ENCODE data around the gene ERH. TPM values are rescaled to one million over a fixed set of nuclear protein-coding genes. Genes with fewer than 3 reads are reported as not detected.
"Not testable (repeated sequence)": the region's sequence is repeated elsewhere in the genome, so short reads cannot be mapped to it uniquely, and the experiment has no call there.

Gene ERH
- total RNA-seq, 2 donors from 2014 or later, result 55.5 to 55.9 TPM

GRCh38 chr14:69424149-69424923, 26.2 kb upstream of the ERH start:
- H3K27me3 ChIP-seq (replicated peaks; ENCODE audit: insufficient read depth), result no peaks in the 10 kb centered on the region
- H3K9me3 ChIP-seq, result no peaks in the 10 kb centered on the region
- DNase-seq (ENCODE audit: low spot score), result no peak
- no peak for TF ChIP-seq CTCF (IDR thresholded peaks at IDR 0.05)
- ATAC-seq (ENCODE audit: insufficient number of reproducible peaks, low FRiP score, low read depth), result no peak
- no peaks in the 10 kb centered on the region for H3K4me1 ChIP-seq (ENCODE audit: control insufficient read depth in 1 of 2, low read depth in 2 of 2)
- H3K4me3 ChIP-seq, result no peak overlapping the region
- no peak overlapping the region for H3K27ac ChIP-seq
- H3K36me3 ChIP-seq, result no peaks in the 10 kb centered on the region

- TF ChIP-seq CTCF (IDR thresholded peaks at IDR 0.05), result no peak
- Histone ChIP-seq H3K27ac (no peak overlapping the region), H3K27me3 (replicated peaks; ENCODE audit: insufficient read depth) (no peaks in the 10 kb centered on the region), H3K4me3 (no peak overlapping the region), H3K36me3 (no peaks in the 10 kb centered on the region), H3K9me3 (no peaks in the 10 kb centered on the region), H3K4me1 (ENCODE audit: control insufficient read depth in 1 of 2, low read depth in 2 of 2) (no peaks in the 10 kb centered on the region)
- DNase-seq (ENCODE audit: low spot score) (no peak), ATAC-seq (ENCODE audit: insufficient number of reproducible peaks, low FRiP score, low read depth) (no peak)
These were observed 25.2 kb upstream of the ERH start for GRCh38 chr14:69423279-69423678.

GRCh38 chr14:69416087-69416486, 18.0 kb upstream of the ERH start:
- not testable (repeated sequence) for DNase-seq (ENCODE audit: low spot score); H3K4me1 ChIP-seq (ENCODE audit: control insufficient read depth in 1 of 2, low read depth in 2 of 2); H3K27me3 ChIP-seq (replicated peaks; ENCODE audit: insufficient read depth); H3K4me3 ChIP-seq; H3K9me3 ChIP-seq; ATAC-seq (ENCODE audit: insufficient number of reproducible peaks, low FRiP score, low read depth); H3K36me3 ChIP-seq; H3K27ac ChIP-seq

GRCh38 chr14:69413483-69413882, 15.4 kb upstream of the ERH start:
- Histone ChIP-seq H3K27ac (no peak overlapping the region), H3K36me3 (no peaks in the 10 kb centered on the region), H3K9me3 (no peaks in the 10 kb centered on the region), H3K4me3 (no peak overlapping the region), H3K4me1 (ENCODE audit: control insufficient read depth in 1 of 2, low read depth in 2 of 2) (no peaks in the 10 kb centered on the region), H3K27me3 (replicated peaks; ENCODE audit: insufficient read depth) (no peaks in the 10 kb centered on the region)
- TF ChIP-seq CTCF (IDR thresholded peaks at IDR 0.05), result no peak
- ATAC-seq (ENCODE audit: insufficient number of reproducible peaks, low FRiP score, low read depth) (no peak), DNase-seq (ENCODE audit: low spot score) (no peak)

GRCh38 chr14:69408331-69408960, 10.3 kb upstream of the ERH start:
- no peak overlapping the region for H3K4me3 ChIP-seq
- H3K27me3 ChIP-seq (replicated peaks; ENCODE audit: insufficient read depth), result no peaks in the 10 kb centered on the region
- ATAC-seq (ENCODE audit: insufficient number of reproducible peaks, low FRiP score, low read depth) (no peak), DNase-seq (ENCODE audit: low spot score) (no peak)
- no peaks in the 10 kb centered on the region for H3K9me3 ChIP-seq
- no peak overlapping the region for H3K27ac ChIP-seq
- TF ChIP-seq CTCF (IDR thresholded peaks at IDR 0.05), result no peak
- no peaks in the 10 kb centered on the region for H3K4me1 ChIP-seq (ENCODE audit: control insufficient read depth in 1 of 2, low read depth in 2 of 2)
- no peaks in the 10 kb centered on the region for H3K36me3 ChIP-seq
